Measurements from ENCODE around the gene THBS4.
A peak's percentile ranks its signal among the peaks of the same experiment; 100 is the strongest.

Gene THBS4

GRCh38 chr5:80034962-80035821 is at the start of gene THBS4:
Gene THBS4, plus strand, starts transcription at chr5:80035348. Its CDS starts 190 bp downstream, at chr5:80035538.
- no peak for TF ChIP-seq CTCF (IDR thresholded peaks at IDR 0.05; ENCODE audit: borderline replicate concordance, insufficient read depth, low read depth, low read length)
- no peak within 1 kb of the TSS for H3K4me3 ChIP-seq (ENCODE audit: low read depth, low read length)

DNA sequence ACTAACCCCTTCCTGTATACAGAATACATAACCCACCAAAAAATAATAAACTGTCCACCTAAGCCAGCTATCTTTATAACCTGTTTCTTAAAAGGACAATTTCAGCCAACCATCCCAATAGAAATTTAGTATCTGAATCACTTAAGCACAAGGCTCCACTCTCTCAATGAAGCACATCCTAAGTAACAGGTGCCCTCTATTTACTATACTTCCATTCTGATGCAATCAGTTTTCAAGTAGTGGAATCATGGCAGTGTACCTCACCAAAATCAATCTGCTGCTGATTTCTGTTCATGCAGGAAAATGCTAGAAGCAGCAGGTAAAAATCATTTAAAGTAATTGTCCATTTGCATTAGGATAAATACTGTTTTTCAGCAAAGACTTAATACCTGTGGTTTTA is 48.9 kb upstream of the THBS4 start:
- TF ChIP-seq CTCF (IDR thresholded peaks at IDR 0.05; ENCODE audit: borderline replicate concordance, insufficient read depth, low read depth, low read length), result no peak
- H3K4me3 ChIP-seq (ENCODE audit: low read depth, low read length), result no peak overlapping the region

- no peak for TF ChIP-seq CTCF (IDR thresholded peaks at IDR 0.05; ENCODE audit: borderline replicate concordance, insufficient read depth, low read depth, low read length)
- peak overlapping the region; percentile 98 for H3K4me3 ChIP-seq (ENCODE audit: low read depth, low read length)
These were observed 44.9 kb upstream of the THBS4 start for GRCh38 chr5:79990205-79990597.

DNA sequence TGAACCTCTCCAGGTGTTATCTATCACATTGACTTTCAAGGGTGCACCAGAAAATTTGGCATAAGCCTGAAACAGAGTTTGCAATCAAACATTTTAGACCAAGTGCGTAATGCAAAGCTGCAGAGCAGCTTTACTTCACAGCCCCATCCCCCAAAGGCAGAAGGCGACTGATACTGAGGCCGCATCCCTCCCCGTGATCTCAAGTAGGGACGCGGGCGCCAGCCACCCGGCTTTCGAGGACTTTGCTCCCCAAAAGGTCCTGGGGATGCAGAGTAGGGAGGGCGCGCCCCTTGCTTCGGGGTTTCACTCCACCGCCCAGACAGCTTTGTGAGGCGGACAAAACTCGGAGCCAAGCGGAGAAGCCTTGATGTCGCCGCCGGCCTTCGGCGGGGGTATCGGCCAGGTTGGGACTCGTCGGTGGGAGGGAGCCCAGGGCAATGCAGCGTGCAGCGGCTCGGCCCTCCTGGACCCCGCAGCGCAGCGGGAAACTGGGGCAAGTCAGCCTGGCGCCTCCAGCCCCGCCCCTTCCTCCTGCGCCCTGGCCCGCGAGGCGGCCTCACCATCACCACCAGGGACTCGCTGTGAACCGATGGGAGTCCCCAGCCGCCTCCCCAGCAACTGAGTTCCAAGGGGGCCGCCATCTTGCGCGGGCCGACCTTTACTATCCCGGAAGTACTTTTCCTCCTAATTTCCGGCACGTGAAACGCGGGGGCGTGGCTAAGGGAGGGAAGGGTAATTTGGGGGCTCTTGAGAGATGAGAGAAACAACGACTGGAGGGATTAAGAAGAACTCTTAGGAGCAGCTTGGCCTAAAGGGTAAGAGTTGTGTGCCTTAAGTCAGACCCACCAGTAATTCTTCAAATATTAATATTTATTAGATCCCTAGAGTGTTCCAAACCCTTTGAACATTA is 44.3 kb upstream of the THBS4 start, which contains the start of gene MTX3:
Gene MTX3 (minus strand): TSS at position 665 of the 910 bp plus-strand sequence. CDS start 24 bp downstream, at position 641.
- no peak for TF ChIP-seq CTCF (IDR thresholded peaks at IDR 0.05; ENCODE audit: borderline replicate concordance, insufficient read depth, low read depth, low read length)
- peak within 1 kb of the TSS; percentile 98 for H3K4me3 ChIP-seq (ENCODE audit: low read depth, low read length)

DNA sequence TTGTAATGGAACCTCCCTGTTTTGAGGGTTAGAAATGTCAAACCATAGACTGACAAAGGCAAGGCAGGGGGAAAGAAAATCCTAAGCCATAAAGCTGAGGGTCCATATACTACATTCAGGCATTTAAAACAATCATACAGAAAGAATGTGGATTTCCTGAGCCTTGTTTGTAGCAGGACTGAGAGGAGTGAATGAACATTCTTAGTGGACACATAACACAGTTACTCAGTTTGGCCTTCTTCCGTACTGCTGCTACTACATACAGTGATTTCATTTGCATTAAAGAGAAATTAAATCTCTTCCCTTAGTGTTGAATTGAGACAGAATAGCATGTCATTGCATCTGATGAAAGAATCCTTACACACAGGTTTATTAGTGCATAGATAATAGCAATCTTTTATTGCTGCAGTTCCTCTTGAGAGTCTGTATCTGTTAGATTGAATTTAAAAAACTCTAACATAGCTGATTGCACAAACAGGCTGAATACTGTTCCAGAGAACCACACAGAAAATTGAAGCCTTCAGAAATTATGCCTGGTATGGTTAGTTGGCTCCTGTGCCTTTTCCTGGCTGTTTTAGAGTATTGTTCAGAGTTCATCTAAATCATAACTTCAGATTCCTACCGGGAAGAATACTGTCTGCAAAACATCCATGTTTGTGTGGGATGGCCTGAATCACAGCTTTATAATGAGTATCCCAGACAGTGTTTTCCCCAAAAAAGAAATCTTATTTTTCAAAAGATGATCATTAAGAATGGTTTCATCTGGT is 42.1 kb upstream of the THBS4 start:
- no peak overlapping the region for H3K4me3 ChIP-seq (ENCODE audit: low read depth, low read length)
- no peak for TF ChIP-seq CTCF (IDR thresholded peaks at IDR 0.05; ENCODE audit: borderline replicate concordance, insufficient read depth, low read depth, low read length)

- H3K4me3 ChIP-seq (ENCODE audit: low read depth, low read length), result no peak overlapping the region
- TF ChIP-seq CTCF (IDR thresholded peaks at IDR 0.05; ENCODE audit: borderline replicate concordance, insufficient read depth, low read depth, low read length), result no peak
These were observed 35.4 kb upstream of the THBS4 start for GRCh38 chr5:79999722-80000121.
